Mesendoderm (in vitro differentiated cells): ENCODE data around the gene SLC2A5.

Experiments
- DNase-seq: peaks from one replicate; pipeline ENCODE4 v3.0.0; 2013
- H2AK5ac ChIP-seq: 2 replicates; pipeline ENCODE4 v1.6.1; 2013; ENCODE audit warnings: low read length, inconsistent platforms
- H2BK120ac ChIP-seq: 2 replicates; pipeline ENCODE4 v1.6.1; 2013; ENCODE audit warnings: low read depth, mild to moderate bottlenecking, low read length, moderate library complexity, mixed read lengths
- H2BK15ac ChIP-seq: replicated peaks from 2 replicates; pipeline ENCODE4 v1.6.1; 2013; ENCODE audit warnings: low read depth, mild to moderate bottlenecking, moderate library complexity
- H2BK5ac ChIP-seq: 2 replicates; pipeline ENCODE4 v1.6.1; 2013; ENCODE audit warnings: low read length, inconsistent platforms
- H3K18ac ChIP-seq: 2 replicates; pipeline ENCODE4 v1.6.1; 2013; ENCODE audit warnings: mild to moderate bottlenecking, low read length, mixed read lengths
- H3K23ac ChIP-seq: one replicate; pipeline ENCODE4 v1.6.1; 2013; ENCODE audit warnings: low read length
- H3K27ac ChIP-seq: 2 replicates; pipeline ENCODE4 v1.5.1; 2013; ENCODE audit warnings: low read depth, mild to moderate bottlenecking, inconsistent platforms, low read length, moderate library complexity
- H3K27me3 ChIP-seq: 2 replicates; pipeline ENCODE4 v1.6.1; 2013; ENCODE audit warnings: low read length, control low read depth, mild to moderate bottlenecking, inconsistent platforms; ENCODE audit not compliant: insufficient read depth, poor library complexity
- H3K36me3 ChIP-seq: 2 replicates; pipeline ENCODE4 v1.6.1; 2013; ENCODE audit warnings: low read length, inconsistent platforms; ENCODE audit not compliant: control insufficient read depth, insufficient read depth
- H3K4ac ChIP-seq: one replicate; pipeline ENCODE4 v1.6.1; 2013; ENCODE audit warnings: low read depth, mild to moderate bottlenecking, low read length, moderate library complexity
- H3K4me1 ChIP-seq: 2 replicates; pipeline ENCODE4 v1.6.1; 2013; ENCODE audit warnings: low read depth, low read length, inconsistent platforms; ENCODE audit not compliant: control insufficient read depth
- H3K4me2 ChIP-seq: 2 replicates; pipeline ENCODE4 v1.6.1; 2013; ENCODE audit warnings: low read length
- H3K4me3 ChIP-seq: 2 replicates; pipeline ENCODE4 v1.5.1; 2013; ENCODE audit warnings: mild to moderate bottlenecking, low read length
- H3K56ac ChIP-seq: one replicate; pipeline ENCODE4 v1.6.1; 2013; ENCODE audit warnings: low read length
- H3K79me1 ChIP-seq: 2 replicates; pipeline ENCODE4 v1.6.1; 2013; ENCODE audit warnings: low read length, inconsistent platforms
- H3K79me2 ChIP-seq: 2 replicates; pipeline ENCODE4 v1.6.1; 2013; ENCODE audit warnings: mild to moderate bottlenecking, low read length; ENCODE audit not compliant: control insufficient read depth, insufficient read depth
- H3K9ac ChIP-seq: 2 replicates; pipeline ENCODE4 v1.6.1; 2013; ENCODE audit warnings: low read length, inconsistent platforms
- H4K5ac ChIP-seq: one replicate; pipeline ENCODE4 v1.6.1; 2013; ENCODE audit warnings: low read length
- H4K8ac ChIP-seq: one replicate; pipeline ENCODE4 v1.6.1; 2013; ENCODE audit warnings: low read depth, mild to moderate bottlenecking, control low read depth, low read length, moderate library complexity
- WGBS: extraction: QIAGEN DNeasy Blood & Tissue Kit; methylation state at CpG from one replicate; pipeline ENCODE4 v1.1.7; 2013; ENCODE audit warnings: low lambda C conversion rate, missing lambda C conversion rate; ENCODE audit not compliant: insufficient coverage; ENCODE audit errors: extremely low coverage; 5-methylcytosine and 5-hydroxymethylcytosine counted together

Gene SLC2A5

DNA sequence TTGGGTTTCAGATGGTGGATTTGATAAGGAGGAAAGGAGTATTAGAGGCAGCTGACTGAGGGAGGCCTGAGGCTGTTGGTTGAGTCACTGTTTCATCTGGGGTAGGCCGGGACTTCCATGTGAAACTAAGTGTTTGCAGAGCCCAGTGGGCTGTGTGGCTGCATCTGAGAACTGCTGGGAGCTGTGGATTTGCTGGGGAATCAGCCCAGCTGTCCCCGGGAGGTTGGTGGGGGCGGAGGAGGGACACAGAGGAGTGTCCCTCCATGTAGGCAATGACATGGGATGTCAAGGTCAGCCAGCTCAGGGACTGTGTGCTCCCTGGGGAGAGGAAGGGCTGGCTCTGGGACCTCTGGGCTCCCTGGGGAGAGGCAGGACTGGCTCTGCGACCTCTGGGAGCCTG lies 79.6 kb downstream of the SLC2A5 start:
- H4K8ac ChIP-seq: no peak overlapping the region
- no peaks in the 10 kb centered on the region for H3K79me1 ChIP-seq
- no peak overlapping the region for H2AK5ac ChIP-seq
- H3K4ac ChIP-seq: no peak overlapping the region
- no peak overlapping the region for H2BK15ac ChIP-seq
- no peak overlapping the region for H3K18ac ChIP-seq
- no peak overlapping the region for H2BK5ac ChIP-seq
- no peak overlapping the region for H3K4me3 ChIP-seq
- H3K36me3 ChIP-seq: no peaks in the 10 kb centered on the region
- no peak overlapping the region for H2BK120ac ChIP-seq
- no peaks in the 10 kb centered on the region for H3K27me3 ChIP-seq
- H4K5ac ChIP-seq: no peak overlapping the region
- no peak overlapping the region for H3K9ac ChIP-seq
- WGBS: no CpG with 5 or more reads among the region's 4 CpGs
- no peak overlapping the region for H3K56ac ChIP-seq
- peak; percentile 33 for DNase-seq
- no peaks in the 10 kb centered on the region for H3K4me1 ChIP-seq
- H3K27ac ChIP-seq: no peak overlapping the region
- H3K4me2 ChIP-seq: no peak overlapping the region
- no peaks in the 10 kb centered on the region for H3K79me2 ChIP-seq
- no peak overlapping the region for H3K23ac ChIP-seq

DNA sequence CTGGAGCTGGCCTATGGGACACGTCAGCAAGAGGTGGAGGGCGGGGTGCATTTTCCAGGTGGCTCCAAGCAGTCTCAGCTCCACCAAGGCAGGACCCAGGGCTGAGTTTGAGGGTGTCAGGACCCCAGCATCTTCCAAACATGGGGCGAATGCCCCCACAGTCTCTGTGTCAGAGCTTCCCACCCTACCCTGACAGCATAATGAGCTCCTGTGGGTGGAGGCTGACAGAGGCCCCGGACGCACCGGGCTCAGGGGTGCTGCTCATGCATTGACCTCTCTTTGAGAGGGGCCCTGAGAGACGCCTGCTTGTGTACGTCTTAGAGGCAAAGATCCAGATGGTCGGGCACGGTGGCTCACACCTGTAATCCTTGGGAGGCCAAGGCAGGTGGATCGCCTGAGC lies 80.4 kb downstream of the SLC2A5 start:
- no peak overlapping the region for H3K9ac ChIP-seq
- H3K27ac ChIP-seq: no peak overlapping the region
- H2AK5ac ChIP-seq: no peak overlapping the region
- no peaks in the 10 kb centered on the region for H3K27me3 ChIP-seq
- H3K4me3 ChIP-seq: no peak overlapping the region
- H3K4ac ChIP-seq: no peak overlapping the region
- H3K36me3 ChIP-seq: no peaks in the 10 kb centered on the region
- H4K5ac ChIP-seq: no peak overlapping the region
- H2BK15ac ChIP-seq: no peak overlapping the region
- no peak overlapping the region for H4K8ac ChIP-seq
- WGBS: no CpG with 5 or more reads among the region's 11 CpGs
- H3K4me1 ChIP-seq: no peaks in the 10 kb centered on the region
- no peak overlapping the region for H3K23ac ChIP-seq
- H2BK120ac ChIP-seq: no peak overlapping the region
- H3K79me1 ChIP-seq: no peaks in the 10 kb centered on the region
- DNase-seq: no peak
- H2BK5ac ChIP-seq: no peak overlapping the region
- no peak overlapping the region for H3K56ac ChIP-seq
- H3K79me2 ChIP-seq: no peaks in the 10 kb centered on the region
- H3K18ac ChIP-seq: no peak overlapping the region
- H3K4me2 ChIP-seq: no peak overlapping the region

DNA sequence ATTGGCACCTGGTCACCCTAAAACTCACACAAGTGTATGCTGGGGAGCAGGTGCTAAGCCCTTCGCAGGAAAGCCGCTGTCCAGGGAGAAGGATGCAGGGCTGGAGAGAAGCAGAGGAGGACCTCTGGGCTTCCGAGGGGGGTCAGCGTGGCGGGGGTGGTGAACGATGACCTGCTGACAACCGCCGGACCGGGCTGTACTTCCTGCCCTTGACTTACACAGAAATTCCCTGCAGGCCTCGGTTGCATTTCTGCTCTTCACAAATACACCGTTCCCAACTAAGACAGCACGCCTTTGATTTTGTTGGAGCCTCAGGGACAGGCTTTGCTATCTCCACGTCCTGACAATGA lies 80.8 kb downstream of the SLC2A5 start:
- no peak overlapping the region for H3K27ac ChIP-seq
- H3K4me1 ChIP-seq: no peaks in the 10 kb centered on the region
- no peak overlapping the region for H3K4ac ChIP-seq
- H3K18ac ChIP-seq: no peak overlapping the region
- no peak overlapping the region for H4K5ac ChIP-seq
- H3K36me3 ChIP-seq: no peaks in the 10 kb centered on the region
- H3K4me3 ChIP-seq: no peak overlapping the region
- no peak overlapping the region for H2BK15ac ChIP-seq
- no peak overlapping the region for H4K8ac ChIP-seq
- H3K79me2 ChIP-seq: no peaks in the 10 kb centered on the region
- no peaks in the 10 kb centered on the region for H3K79me1 ChIP-seq
- no peak overlapping the region for H3K56ac ChIP-seq
- no peak for DNase-seq
- WGBS: no CpG with 5 or more reads among the region's 13 CpGs
- H2AK5ac ChIP-seq: no peak overlapping the region
- H3K23ac ChIP-seq: no peak overlapping the region
- H3K27me3 ChIP-seq: no peaks in the 10 kb centered on the region
- H3K9ac ChIP-seq: no peak overlapping the region
- no peak overlapping the region for H2BK120ac ChIP-seq
- no peak overlapping the region for H3K4me2 ChIP-seq
- no peak overlapping the region for H2BK5ac ChIP-seq

DNA sequence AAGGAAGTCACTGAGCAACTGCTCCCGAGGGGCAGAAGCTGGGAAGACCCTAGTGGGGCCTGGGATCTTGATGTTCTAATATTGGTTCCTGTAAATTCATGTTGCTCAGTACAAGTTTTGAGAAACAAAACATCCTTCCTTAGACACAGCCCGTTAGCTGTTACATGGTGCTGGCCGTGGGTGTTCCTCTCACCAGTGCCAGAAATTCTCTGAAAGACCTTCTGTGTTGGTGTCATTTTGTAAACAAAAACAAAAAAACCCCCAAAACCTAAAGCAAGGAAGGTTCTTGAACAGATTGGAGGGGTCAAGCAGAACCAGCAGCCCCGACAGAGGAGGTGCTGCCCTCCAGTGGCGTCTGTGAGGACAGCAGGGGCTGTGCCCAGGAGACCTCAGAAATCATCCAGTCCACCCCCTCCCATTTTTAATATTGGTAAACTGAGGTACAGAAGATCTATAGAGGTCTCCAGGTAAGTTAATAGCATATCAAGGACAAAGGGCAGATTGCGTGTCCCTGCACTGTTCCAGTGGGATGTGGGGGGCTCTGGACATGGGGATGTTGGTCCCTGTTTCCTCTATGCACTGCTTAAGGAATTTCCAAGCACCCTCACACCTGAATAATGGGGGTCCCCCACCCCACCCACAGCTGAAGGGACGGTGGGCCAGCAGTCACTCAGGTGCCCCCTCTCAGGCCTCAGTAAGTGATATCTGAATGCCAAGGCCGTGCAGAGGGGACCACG lies 81.4 kb downstream of the SLC2A5 start:
- peak; percentile 57 for DNase-seq
- no CpG with 5 or more reads among the region's 9 CpGs for WGBS

DNA sequence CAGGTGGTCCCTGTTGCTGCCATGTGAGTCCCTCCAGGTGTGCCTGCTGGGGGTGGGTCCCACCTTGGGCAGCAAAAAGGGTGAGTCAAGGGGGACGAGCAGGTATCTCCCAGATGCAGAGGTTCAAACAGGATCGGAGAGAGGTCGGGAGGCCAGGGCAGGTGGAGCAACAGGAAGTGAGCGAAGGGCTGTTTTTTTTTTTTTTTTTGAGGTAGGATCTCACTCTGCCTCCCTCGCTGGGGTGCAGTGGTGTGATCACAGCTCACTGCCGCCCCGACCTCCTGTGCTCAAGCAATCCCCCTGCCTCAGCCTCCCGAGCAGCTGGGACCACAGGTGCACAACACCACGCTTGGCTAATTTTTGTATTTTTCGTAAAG lies 82.6 kb downstream of the SLC2A5 start:
- no peak overlapping the region for H3K4ac ChIP-seq
- H3K27ac ChIP-seq: no peak overlapping the region
- no peaks in the 10 kb centered on the region for H3K79me2 ChIP-seq
- H3K36me3 ChIP-seq: no peaks in the 10 kb centered on the region
- no peak overlapping the region for H2AK5ac ChIP-seq
- H4K5ac ChIP-seq: no peak overlapping the region
- H3K79me1 ChIP-seq: no peaks in the 10 kb centered on the region
- H2BK5ac ChIP-seq: no peak overlapping the region
- H3K18ac ChIP-seq: no peak overlapping the region
- WGBS: no CpG with 5 or more reads among the region's 10 CpGs
- no peak for DNase-seq
- H3K9ac ChIP-seq: no peak overlapping the region
- H3K23ac ChIP-seq: no peak overlapping the region
- no peak overlapping the region for H4K8ac ChIP-seq
- no peak overlapping the region for H2BK120ac ChIP-seq
- H3K4me1 ChIP-seq: no peaks in the 10 kb centered on the region
- H3K56ac ChIP-seq: no peak overlapping the region
- H3K4me2 ChIP-seq: no peak overlapping the region
- no peaks in the 10 kb centered on the region for H3K27me3 ChIP-seq
- H3K4me3 ChIP-seq: no peak overlapping the region
- H2BK15ac ChIP-seq: no peak overlapping the region

More for the DNA sequence above, 81.4 kb downstream of the SLC2A5 start:
- Histone ChIP-seq H3K4ac (no peak overlapping the region), H3K4me1 (no peaks in the 10 kb centered on the region), H2BK5ac (no peak overlapping the region), H3K4me2 (no peak overlapping the region), H3K18ac (no peak overlapping the region), H3K23ac (no peak overlapping the region), H3K27ac (no peak overlapping the region), H2AK5ac (no peak overlapping the region), H3K36me3 (no peaks in the 10 kb centered on the region), H3K79me1 (no peaks in the 10 kb centered on the region), H4K8ac (no peak overlapping the region), H2BK120ac (no peak overlapping the region), H2BK15ac (no peak overlapping the region), H3K56ac (peak overlapping the region; percentile 0), H4K5ac (no peak overlapping the region), H3K27me3 (no peaks in the 10 kb centered on the region), H3K9ac (no peak overlapping the region), H3K79me2 (no peaks in the 10 kb centered on the region), H3K4me3 (no peak overlapping the region)
